HEK293 (cell line): ENCODE results near the gene CPE.

Source experiments
- REST ChIP-seq: fragments of 450-650 bp; formaldehyde crosslinking; IDR thresholded peaks from 2 replicates; pipeline ENCODE4 v1.5.1; 2016; ENCODE audit warnings: missing biosample characterization, missing genetic modification characterization
- ZNF776 ChIP-seq: fragments of 450-650 bp; formaldehyde crosslinking; IDR thresholded peaks from 2 replicates; pipeline ENCODE4 v1.5.0; 2017; ENCODE audit warnings: missing biosample characterization, missing genetic modification characterization, borderline replicate concordance
- TF ChIP-seq, protein P1 (sequence below): fragments of 450-650 bp; formaldehyde crosslinking; IDR thresholded peaks from 2 replicates; pipeline ENCODE4 v1.5.1; 2016; ENCODE audit warnings: missing biosample characterization, missing genetic modification characterization
- TF ChIP-seq, protein P2 (sequence below): fragments of 450-650 bp; formaldehyde crosslinking; IDR thresholded peaks from 2 replicates; pipeline ENCODE4 v1.5.1; 2016; ENCODE audit warnings: missing biosample characterization, missing genetic modification characterization

DNA sequence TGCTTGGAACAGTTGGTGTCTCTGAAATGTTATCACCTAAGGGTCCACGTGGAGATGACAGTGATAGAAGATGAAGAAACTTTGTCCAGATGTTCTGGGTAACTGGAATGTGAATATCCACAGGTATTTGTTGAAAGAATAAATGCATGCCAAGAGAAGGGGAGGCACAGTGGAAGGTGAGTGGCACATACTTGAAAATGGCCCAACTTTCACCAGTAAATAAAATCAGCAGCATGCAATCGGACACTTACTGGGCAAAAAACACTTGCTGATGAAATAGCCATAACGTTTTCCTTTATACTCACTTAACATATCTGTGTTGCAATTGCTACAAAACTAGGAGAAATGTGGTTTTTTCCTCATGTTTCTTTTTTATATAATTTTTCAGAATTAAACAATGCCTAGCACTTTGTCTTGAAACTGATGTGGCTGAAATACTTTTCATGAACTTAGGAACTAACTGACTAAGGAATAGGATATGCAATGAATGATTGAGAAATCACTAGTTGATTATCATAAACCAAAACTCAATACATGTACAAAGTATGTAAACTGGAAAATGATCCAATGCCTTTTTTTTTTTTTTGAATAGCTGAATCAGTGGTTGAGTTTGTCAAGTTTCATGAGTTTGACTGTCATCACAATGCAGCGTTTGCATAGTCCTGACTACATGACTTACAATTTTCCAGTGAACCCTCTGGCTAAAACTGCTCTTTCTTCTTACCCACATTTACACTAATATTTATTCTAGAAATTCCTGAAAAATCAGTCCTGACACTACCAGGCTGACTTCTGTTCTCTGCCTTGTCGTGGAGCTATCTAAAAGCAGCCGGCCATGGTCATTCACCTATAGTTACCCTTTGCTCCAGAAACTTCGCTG is 127.4 kb downstream of the CPE start:
- TF ChIP-seq, protein P1, sequence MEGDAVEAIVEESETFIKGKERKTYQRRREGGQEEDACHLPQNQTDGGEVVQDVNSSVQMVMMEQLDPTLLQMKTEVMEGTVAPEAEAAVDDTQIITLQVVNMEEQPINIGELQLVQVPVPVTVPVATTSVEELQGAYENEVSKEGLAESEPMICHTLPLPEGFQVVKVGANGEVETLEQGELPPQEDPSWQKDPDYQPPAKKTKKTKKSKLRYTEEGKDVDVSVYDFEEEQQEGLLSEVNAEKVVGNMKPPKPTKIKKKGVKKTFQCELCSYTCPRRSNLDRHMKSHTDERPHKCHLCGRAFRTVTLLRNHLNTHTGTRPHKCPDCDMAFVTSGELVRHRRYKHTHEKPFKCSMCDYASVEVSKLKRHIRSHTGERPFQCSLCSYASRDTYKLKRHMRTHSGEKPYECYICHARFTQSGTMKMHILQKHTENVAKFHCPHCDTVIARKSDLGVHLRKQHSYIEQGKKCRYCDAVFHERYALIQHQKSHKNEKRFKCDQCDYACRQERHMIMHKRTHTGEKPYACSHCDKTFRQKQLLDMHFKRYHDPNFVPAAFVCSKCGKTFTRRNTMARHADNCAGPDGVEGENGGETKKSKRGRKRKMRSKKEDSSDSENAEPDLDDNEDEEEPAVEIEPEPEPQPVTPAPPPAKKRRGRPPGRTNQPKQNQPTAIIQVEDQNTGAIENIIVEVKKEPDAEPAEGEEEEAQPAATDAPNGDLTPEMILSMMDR (tag by site-specific recombination) = no peak
- TF ChIP-seq, protein P2, sequence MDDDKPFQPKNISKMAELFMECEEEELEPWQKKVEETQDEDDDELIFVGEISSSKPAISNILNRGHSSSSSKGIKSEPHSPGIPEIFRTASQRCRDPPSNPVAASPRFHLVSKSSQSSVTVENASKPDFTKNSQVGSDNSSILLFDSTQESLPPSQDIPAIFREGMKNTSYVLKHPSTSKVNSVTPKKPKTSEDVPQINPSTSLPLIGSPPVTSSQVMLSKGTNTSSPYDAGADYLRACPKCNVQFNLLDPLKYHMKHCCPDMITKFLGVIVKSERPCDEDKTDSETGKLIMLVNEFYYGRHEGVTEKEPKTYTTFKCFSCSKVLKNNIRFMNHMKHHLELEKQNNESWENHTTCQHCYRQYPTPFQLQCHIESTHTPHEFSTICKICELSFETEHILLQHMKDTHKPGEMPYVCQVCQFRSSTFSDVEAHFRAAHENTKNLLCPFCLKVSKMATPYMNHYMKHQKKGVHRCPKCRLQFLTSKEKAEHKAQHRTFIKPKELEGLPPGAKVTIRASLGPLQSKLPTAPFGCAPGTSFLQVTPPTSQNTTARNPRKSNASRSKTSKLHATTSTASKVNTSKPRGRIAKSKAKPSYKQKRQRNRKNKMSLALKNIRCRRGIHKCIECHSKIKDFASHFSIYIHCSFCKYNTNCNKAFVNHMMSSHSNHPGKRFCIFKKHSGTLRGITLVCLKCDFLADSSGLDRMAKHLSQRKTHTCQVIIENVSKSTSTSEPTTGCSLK (tag by site-specific recombination) = no peak
- TF ChIP-seq ZNF776 (tag by site-specific recombination) (no peak), REST (tag by site-specific recombination) (no peak)
